Inflammatory macrophage treated with lipopolysaccharide for 4 hours (primary cell): ENCODE measurements around the gene ABCA13.
A peak's percentile ranks its signal among the peaks of the same experiment; 100 is the strongest.

ENCODE experiments used
- DNase-seq: peaks from one replicate; pipeline ENCODE4 v3.0.0-alpha.2; 2020

Gene ABCA13

GRCh38 chr7:48244864-48245271, 73.6 kb downstream of the ABCA13 start:
- DNase-seq: peak; percentile 29

GRCh38 chr7:48245751-48246472, 74.7 kb downstream of the ABCA13 start:
- peak; percentile 75 for DNase-seq

GRCh38 chr7:48249166-48249565, 77.9 kb downstream of the ABCA13 start:
- DNase-seq: no peak

GRCh38 chr7:48250441-48250951, 79.2 kb downstream of the ABCA13 start:
- DNase-seq: no peak

- DNase-seq: no peak
Observed at GRCh38 chr7:48251766-48252165, 80.5 kb downstream of the ABCA13 start.

GRCh38 chr7:48252995-48253394, 81.7 kb downstream of the ABCA13 start:
- no peak for DNase-seq

- DNase-seq: peak; percentile 73
Observed at GRCh38 chr7:48255046-48255445, 83.8 kb downstream of the ABCA13 start.

GRCh38 chr7:48259463-48260280, 88.4 kb downstream of the ABCA13 start:
- no peak for DNase-seq

GRCh38 chr7:48261696-48262095, 90.4 kb downstream of the ABCA13 start:
- no peak for DNase-seq

- DNase-seq: no peak
Observed at GRCh38 chr7:48262606-48263310, 91.5 kb downstream of the ABCA13 start.

GRCh38 chr7:48263311-48263650, 92.0 kb downstream of the ABCA13 start:
- DNase-seq: no peak

- DNase-seq: no peak
Observed at GRCh38 chr7:48269066-48269465, 97.8 kb downstream of the ABCA13 start.

- DNase-seq: no peak
Observed at GRCh38 chr7:48274662-48275061, 103.4 kb downstream of the ABCA13 start.

GRCh38 chr7:48279420-48279819, 108.2 kb downstream of the ABCA13 start:
- DNase-seq: no peak

GRCh38 chr7:48280100-48280499, 108.8 kb downstream of the ABCA13 start:
- no peak for DNase-seq

- DNase-seq: peak; percentile 8
Observed at GRCh38 chr7:48285373-48285772, 114.1 kb downstream of the ABCA13 start.

- DNase-seq: no peak
Observed at GRCh38 chr7:48286836-48287235, 115.6 kb downstream of the ABCA13 start.

- DNase-seq: no peak
Observed at GRCh38 chr7:48289656-48290055, 118.4 kb downstream of the ABCA13 start.

- no peak for DNase-seq
Observed at GRCh38 chr7:48292949-48293348, 121.7 kb downstream of the ABCA13 start.

GRCh38 chr7:48295296-48295971, 124.2 kb downstream of the ABCA13 start:
- DNase-seq: no peak

GRCh38 chr7:48296966-48297365, 125.7 kb downstream of the ABCA13 start:
- DNase-seq: no peak

GRCh38 chr7:48298779-48299178, 127.5 kb downstream of the ABCA13 start:
- DNase-seq: peak; percentile 45
